Trophoblast cell (in vitro differentiated cells and primary cell): Measurements from ENCODE around the gene MARK1.

ENCODE experiments used
- DNase-seq, 2 donors: peaks; one replicate each; pipeline ENCODE4 v3.0.0-alpha.2; 2016
- H2AFZ ChIP-seq: 2 replicates; pipeline ENCODE4 v1.6.1; 2013; ENCODE audit warnings: low read length, moderate library complexity, mild to moderate bottlenecking; ENCODE audit not compliant: insufficient read depth, poor library complexity
- H2AK5ac ChIP-seq: 2 replicates; pipeline ENCODE4 v1.6.1; 2013; ENCODE audit warnings: mild to moderate bottlenecking, low read length
- H2BK120ac ChIP-seq: 2 replicates; pipeline ENCODE4 v1.6.1; 2013; ENCODE audit warnings: low read length, mild to moderate bottlenecking, moderate library complexity; ENCODE audit not compliant: insufficient read depth, poor library complexity
- H2BK12ac ChIP-seq: 2 replicates; pipeline ENCODE4 v1.6.1; 2013; ENCODE audit warnings: mild to moderate bottlenecking, low read length, moderate library complexity
- H2BK5ac ChIP-seq: 2 replicates; pipeline ENCODE4 v1.6.1; 2013; ENCODE audit warnings: low read length, low read depth, moderate library complexity, mild to moderate bottlenecking; ENCODE audit not compliant: poor library complexity
- H3K14ac ChIP-seq: 2 replicates; pipeline ENCODE4 v1.6.1; 2013; ENCODE audit warnings: mild to moderate bottlenecking, low read length
- H3K18ac ChIP-seq: 2 replicates; pipeline ENCODE4 v1.6.1; 2013; ENCODE audit warnings: mild to moderate bottlenecking, low read length
- H3K23ac ChIP-seq: 2 replicates; pipeline ENCODE4 v1.6.1; 2013; ENCODE audit warnings: low read length
- H3K27ac ChIP-seq: 2 replicates; pipeline ENCODE4 v1.5.1; 2013; ENCODE audit warnings: low read depth, mild to moderate bottlenecking, inconsistent platforms, low read length, moderate library complexity
- H3K27me3 ChIP-seq: 2 replicates; pipeline ENCODE4 v1.6.1; 2013; ENCODE audit warnings: inconsistent platforms, mild to moderate bottlenecking, low read length, moderate library complexity; ENCODE audit not compliant: insufficient read depth
- H3K36me3 ChIP-seq, 2 experiments: 1 replicate in 1 of 2; 2 replicates in 1 of 2; pipeline ENCODE4 v1.6.1; 2013; ENCODE audit warnings: low read length in 2 of 2, mild to moderate bottlenecking in 2 of 2, moderate library complexity in 1 of 2; ENCODE audit not compliant: insufficient read depth in 2 of 2, control insufficient read depth in 1 of 2
- H3K4ac ChIP-seq: 2 replicates; pipeline ENCODE4 v1.6.1; 2013; ENCODE audit warnings: low read depth, mild to moderate bottlenecking, low read length, moderate library complexity
- H3K4me1 ChIP-seq, 2 experiments: 1 replicate in 1 of 2; 2 replicates in 1 of 2; pipeline ENCODE4 v1.6.1; 2013; ENCODE audit warnings: low read length in 2 of 2, mild to moderate bottlenecking in 2 of 2, moderate library complexity in 1 of 2; ENCODE audit not compliant: insufficient read depth in 2 of 2, control insufficient read depth in 1 of 2
- H3K4me2 ChIP-seq: 2 replicates; pipeline ENCODE4 v1.6.1; 2013; ENCODE audit warnings: inconsistent platforms, mild to moderate bottlenecking, low read length, moderate library complexity
- H3K4me3 ChIP-seq: 2 replicates; pipeline ENCODE4 v1.5.1; 2013; ENCODE audit warnings: mild to moderate bottlenecking, low read depth, low read length, inconsistent platforms
- H3K79me1 ChIP-seq: one replicate; pipeline ENCODE4 v1.6.1; 2013; ENCODE audit warnings: low read length
- H3K79me2 ChIP-seq: 2 replicates; pipeline ENCODE4 v1.6.1; 2013; ENCODE audit warnings: low read length, mild to moderate bottlenecking; ENCODE audit not compliant: control insufficient read depth, insufficient read depth, poor library complexity
- H3K9ac ChIP-seq: 2 replicates; pipeline ENCODE4 v1.6.1; 2013; ENCODE audit warnings: mild to moderate bottlenecking, low read length
- H3K9me3 ChIP-seq: 2 replicates; pipeline ENCODE4 v1.6.1; 2013; ENCODE audit warnings: low read depth, mild to moderate bottlenecking, control low read depth, inconsistent platforms, low read length; ENCODE audit not compliant: insufficient read depth
- H4K12ac ChIP-seq: 2 replicates; pipeline ENCODE4 v1.6.1; 2013; ENCODE audit warnings: low read depth, mild to moderate bottlenecking, low read length, moderate library complexity
- H4K8ac ChIP-seq: 2 replicates; pipeline ENCODE4 v1.6.1; 2013; ENCODE audit warnings: low read depth, mild to moderate bottlenecking, low read length, moderate library complexity
- H4K91ac ChIP-seq: one replicate; pipeline ENCODE4 v1.6.1; 2013; ENCODE audit warnings: low read depth, mild to moderate bottlenecking, low read length, moderate library complexity
- WGBS: extraction: QIAGEN DNeasy Blood & Tissue Kit; methylation state at CpG from one replicate; pipeline ENCODE4 v1.1.7; 2013; ENCODE audit warnings: missing lambda C conversion rate; ENCODE audit not compliant: insufficient read length, insufficient coverage; ENCODE audit errors: extremely low coverage; 5-methylcytosine and 5-hydroxymethylcytosine counted together

MARK1 gene

DNA sequence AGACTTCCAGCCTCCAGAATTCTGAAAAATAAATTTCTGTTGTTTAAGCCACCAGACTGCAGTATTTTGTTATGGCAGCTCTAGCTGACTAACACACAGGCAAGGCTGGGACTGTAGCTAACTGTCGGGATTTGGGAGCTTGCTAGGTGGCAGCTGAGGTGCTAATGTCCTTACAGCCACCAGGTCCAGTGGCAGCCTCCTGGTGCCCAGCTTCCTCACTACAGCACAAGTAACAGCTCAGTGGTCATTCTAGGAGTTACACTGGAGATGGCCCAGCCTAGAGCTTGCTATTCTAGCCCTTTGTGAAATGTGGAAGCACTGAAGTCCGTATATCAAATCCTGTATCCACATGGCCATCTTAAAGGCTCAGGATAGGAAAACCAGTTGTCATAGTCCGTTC is 157.9 kb downstream of the MARK1 start:
- Histone ChIP-seq H3K4ac (no peak overlapping the region), H3K27ac (no peak overlapping the region), H3K23ac (no peak overlapping the region), H3K18ac (no peak overlapping the region), H2AK5ac (no peak overlapping the region), H3K27me3 (no peaks in the 10 kb centered on the region), H4K8ac (no peak overlapping the region), H3K79me2 (peaks cover 6% of the 10 kb centered on the region), H3K4me1 (peaks cover 2 to 3% of the 10 kb centered on the region in 2 experiments), H4K91ac (no peak overlapping the region), H3K9me3 (peaks cover 1% of the 10 kb centered on the region), H3K9ac (no peak overlapping the region), H3K36me3 (no peaks in the 10 kb centered on the region), H3K4me3 (no peak overlapping the region), H3K14ac (no peak overlapping the region), H2BK12ac (no peak overlapping the region), H2AFZ (no peak overlapping the region), H3K4me2 (no peak overlapping the region), H2BK5ac (no peak overlapping the region), H2BK120ac (no peak overlapping the region), H4K12ac (no peak overlapping the region), H3K79me1 (peaks cover 5% of the 10 kb centered on the region)
- DNase-seq = peak in 1 of 2 donors; percentile 29
- no CpG with 5 or more reads among the region's 3 CpGs for WGBS

DNA sequence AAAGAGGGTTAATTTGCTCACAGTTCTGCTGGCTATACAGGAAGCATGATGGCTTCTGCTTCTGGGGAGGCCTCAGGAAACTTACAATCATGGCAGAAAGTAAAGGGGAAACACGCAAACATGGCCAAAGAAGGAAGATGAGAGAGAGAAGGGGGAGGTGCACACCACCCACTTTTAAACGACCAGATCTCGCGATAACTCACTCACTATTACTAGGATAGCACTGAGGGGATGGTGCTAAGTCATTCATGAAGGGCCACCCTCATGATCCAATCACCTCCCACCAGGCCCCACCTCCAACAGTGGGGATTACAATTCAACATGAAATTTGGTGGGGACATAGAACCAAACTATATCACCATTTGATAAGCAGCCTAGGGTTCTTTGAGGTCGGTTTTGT is 159.9 kb downstream of the MARK1 start:
- Histone ChIP-seq H3K4me2 (no peak overlapping the region), H3K9me3 (peaks cover 1% of the 10 kb centered on the region), H3K79me1 (peaks cover 5% of the 10 kb centered on the region), H2AFZ (no peak overlapping the region), H3K4me1 (peaks cover 3 to 4% of the 10 kb centered on the region in 2 experiments), H3K4me3 (no peak overlapping the region), H3K23ac (no peak overlapping the region), H4K91ac (no peak overlapping the region), H2BK12ac (no peak overlapping the region), H3K36me3 (no peaks in the 10 kb centered on the region), H3K9ac (no peak overlapping the region), H4K8ac (no peak overlapping the region), H3K4ac (no peak overlapping the region), H4K12ac (no peak overlapping the region), H2BK120ac (no peak overlapping the region), H3K18ac (no peak overlapping the region), H3K27me3 (no peaks in the 10 kb centered on the region), H2AK5ac (no peak overlapping the region), H2BK5ac (no peak overlapping the region), H3K14ac (no peak overlapping the region), H3K27ac (no peak overlapping the region), H3K79me2 (peaks cover 6% of the 10 kb centered on the region)
- DNase-seq = no peak
- no CpG with 5 or more reads among the region's 5 CpGs for WGBS

DNA sequence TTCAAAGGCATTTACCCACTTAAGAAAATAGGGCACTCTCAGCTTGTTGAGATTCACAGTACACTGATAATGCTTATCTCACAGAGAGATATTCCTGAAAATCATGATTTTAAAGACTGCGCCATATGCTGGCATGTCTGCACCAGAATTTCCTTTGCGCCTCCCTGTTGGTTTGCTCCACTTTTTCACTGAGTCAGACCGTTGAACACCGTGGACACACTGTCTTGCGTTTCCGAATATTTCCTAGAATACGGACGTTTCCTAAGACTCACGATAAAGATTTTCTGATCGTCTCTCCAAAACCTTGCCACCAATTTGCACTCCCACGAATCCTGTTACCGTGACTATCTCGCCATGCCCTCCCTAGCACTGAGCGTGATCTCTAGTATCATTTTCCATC is 161.7 kb downstream of the MARK1 start:
- H3K27me3 ChIP-seq = no peaks in the 10 kb centered on the region
- H2BK5ac ChIP-seq = no peak overlapping the region
- WGBS = no CpG with 5 or more reads among the region's 14 CpGs
- H2AFZ ChIP-seq = peak overlapping the region; percentile 20
- no peak overlapping the region for H3K4ac ChIP-seq
- peak overlapping the region; percentile 87 for H3K4me2 ChIP-seq
- no peak overlapping the region for H2AK5ac ChIP-seq
- H3K23ac ChIP-seq = no peak overlapping the region
- H4K91ac ChIP-seq = no peak overlapping the region
- H3K79me1 ChIP-seq = peaks cover 5% of the 10 kb centered on the region
- no peak overlapping the region for H4K8ac ChIP-seq
- no peak overlapping the region for H3K27ac ChIP-seq
- H2BK12ac ChIP-seq = no peak overlapping the region
- H3K9me3 ChIP-seq = peaks cover 1% of the 10 kb centered on the region
- peaks cover 3 to 6% of the 10 kb centered on the region in 2 experiments for H3K4me1 ChIP-seq
- DNase-seq = no peak
- H3K18ac ChIP-seq = no peak overlapping the region
- no peak overlapping the region for H3K14ac ChIP-seq
- no peaks in the 10 kb centered on the region for H3K36me3 ChIP-seq
- no peak overlapping the region for H3K9ac ChIP-seq
- H3K4me3 ChIP-seq = no peak overlapping the region
- no peak overlapping the region for H4K12ac ChIP-seq
- H2BK120ac ChIP-seq = no peak overlapping the region
- peaks cover 6% of the 10 kb centered on the region for H3K79me2 ChIP-seq

DNA sequence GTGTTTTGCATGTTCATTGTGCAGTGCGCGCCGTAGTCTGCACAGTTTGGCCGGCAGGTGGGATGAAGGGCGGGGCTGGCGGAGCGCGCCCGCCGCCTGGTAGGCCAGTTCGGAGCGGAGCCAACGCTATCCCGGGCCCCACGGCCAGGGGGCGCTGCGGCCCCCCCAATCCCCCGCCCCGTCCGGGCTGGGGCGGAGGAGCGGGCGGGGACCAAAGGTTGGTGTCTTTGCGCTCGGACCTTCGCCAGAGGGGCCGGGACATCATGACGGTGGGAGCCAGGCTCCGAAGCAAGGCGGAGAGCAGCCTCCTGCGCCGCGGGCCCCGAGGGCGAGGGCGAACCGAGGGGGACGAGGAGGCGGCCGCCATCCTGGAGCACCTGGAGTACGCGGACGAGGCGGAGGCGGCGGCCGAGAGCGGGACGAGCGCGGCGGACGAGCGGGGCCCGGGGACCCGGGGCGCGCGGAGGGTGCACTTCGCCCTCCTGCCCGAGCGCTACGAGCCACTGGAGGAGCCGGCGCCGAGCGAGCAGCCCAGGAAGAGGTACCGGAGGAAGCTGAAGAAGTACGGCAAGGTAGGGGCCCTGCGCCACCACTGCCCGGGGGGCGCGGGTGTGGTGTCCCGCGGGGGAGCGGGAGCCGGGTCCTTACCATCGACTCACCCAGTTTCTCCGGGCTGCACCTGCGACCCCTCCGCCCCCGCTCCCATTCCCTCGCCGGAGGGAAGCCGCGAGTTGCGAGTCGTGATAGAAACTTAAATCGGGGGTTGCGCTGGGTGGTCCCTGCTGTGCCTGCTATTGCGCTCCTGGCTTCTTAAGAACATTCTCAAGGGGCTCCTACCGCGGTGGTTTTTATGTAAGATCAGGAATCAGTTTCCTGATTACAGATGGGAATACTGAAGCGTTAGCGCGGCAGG is 162.5 kb downstream of the MARK1 start, which contains the start of gene C1orf115:
Gene C1orf115 (plus strand): TSS at position 224 of the 913 bp plus-strand sequence. CDS start 40 bp downstream, at position 264.
- Histone ChIP-seq H3K4me3 (peak within 1 kb of the TSS; percentile 93), H3K4ac (peak within 1 kb of the TSS; percentile 71), H2BK120ac (peak within 1 kb of the TSS; percentile 50), H3K9me3 (peaks cover 4% of the 10 kb centered on the region), H2BK5ac (peak within 1 kb of the TSS; percentile 18), H2AK5ac (no peak within 1 kb of the TSS), H3K27ac (peak within 1 kb of the TSS; percentile 18), H3K4me1 (peaks cover 6 to 10% of the 10 kb centered on the region in 2 experiments), H3K4me2 (peak within 1 kb of the TSS; percentile 87), H3K79me2 (peaks cover 8% of the 10 kb centered on the region), H2BK12ac (no peak within 1 kb of the TSS), H4K8ac (peak within 1 kb of the TSS; percentile 84), H3K9ac (peak within 1 kb of the TSS; percentile 31), H2AFZ (peak within 1 kb of the TSS; percentile 93), H3K27me3 (no peaks in the 10 kb centered on the region), H3K36me3 (no peaks in the 10 kb centered on the region), H3K23ac (no peak within 1 kb of the TSS), H3K79me1 (peaks cover 9% of the 10 kb centered on the region), H3K18ac (peak within 1 kb of the TSS; percentile 79), H4K12ac (peak within 1 kb of the TSS; percentile 78), H3K14ac (peak within 1 kb of the TSS; percentile 92), H4K91ac (peak within 1 kb of the TSS; percentile 61)
- DNase-seq = peak; percentile 86 to 94
- WGBS = no CpG with 5 or more reads among the region's 96 CpGs
